ES-I3 (cell line): ENCODE data around the gene CDON.
A peak's percentile ranks its signal among the peaks of the same experiment; 100 is the strongest.

ENCODE experiments used
- H3K36me3 ChIP-seq: 2 replicates; pipeline ENCODE4 v1.6.1; 2013; ENCODE audit warnings: mild to moderate bottlenecking, low read length, control low read depth, moderate library complexity; ENCODE audit not compliant: insufficient read depth
- H3K4me1 ChIP-seq: 2 replicates; pipeline ENCODE4 v1.6.1; 2013; ENCODE audit warnings: mild to moderate bottlenecking, control low read depth, low read length; ENCODE audit not compliant: insufficient read depth
- H3K9ac ChIP-seq: 2 replicates; pipeline ENCODE4 v1.6.1; 2013; ENCODE audit warnings: low read depth, mild to moderate bottlenecking, low read length, moderate library complexity
- H3K9me3 ChIP-seq: 2 replicates; pipeline ENCODE4 v1.6.1; 2013; ENCODE audit warnings: mild to moderate bottlenecking, low read length, moderate library complexity; ENCODE audit not compliant: control insufficient read depth, insufficient read depth

The CDON gene, protein sequence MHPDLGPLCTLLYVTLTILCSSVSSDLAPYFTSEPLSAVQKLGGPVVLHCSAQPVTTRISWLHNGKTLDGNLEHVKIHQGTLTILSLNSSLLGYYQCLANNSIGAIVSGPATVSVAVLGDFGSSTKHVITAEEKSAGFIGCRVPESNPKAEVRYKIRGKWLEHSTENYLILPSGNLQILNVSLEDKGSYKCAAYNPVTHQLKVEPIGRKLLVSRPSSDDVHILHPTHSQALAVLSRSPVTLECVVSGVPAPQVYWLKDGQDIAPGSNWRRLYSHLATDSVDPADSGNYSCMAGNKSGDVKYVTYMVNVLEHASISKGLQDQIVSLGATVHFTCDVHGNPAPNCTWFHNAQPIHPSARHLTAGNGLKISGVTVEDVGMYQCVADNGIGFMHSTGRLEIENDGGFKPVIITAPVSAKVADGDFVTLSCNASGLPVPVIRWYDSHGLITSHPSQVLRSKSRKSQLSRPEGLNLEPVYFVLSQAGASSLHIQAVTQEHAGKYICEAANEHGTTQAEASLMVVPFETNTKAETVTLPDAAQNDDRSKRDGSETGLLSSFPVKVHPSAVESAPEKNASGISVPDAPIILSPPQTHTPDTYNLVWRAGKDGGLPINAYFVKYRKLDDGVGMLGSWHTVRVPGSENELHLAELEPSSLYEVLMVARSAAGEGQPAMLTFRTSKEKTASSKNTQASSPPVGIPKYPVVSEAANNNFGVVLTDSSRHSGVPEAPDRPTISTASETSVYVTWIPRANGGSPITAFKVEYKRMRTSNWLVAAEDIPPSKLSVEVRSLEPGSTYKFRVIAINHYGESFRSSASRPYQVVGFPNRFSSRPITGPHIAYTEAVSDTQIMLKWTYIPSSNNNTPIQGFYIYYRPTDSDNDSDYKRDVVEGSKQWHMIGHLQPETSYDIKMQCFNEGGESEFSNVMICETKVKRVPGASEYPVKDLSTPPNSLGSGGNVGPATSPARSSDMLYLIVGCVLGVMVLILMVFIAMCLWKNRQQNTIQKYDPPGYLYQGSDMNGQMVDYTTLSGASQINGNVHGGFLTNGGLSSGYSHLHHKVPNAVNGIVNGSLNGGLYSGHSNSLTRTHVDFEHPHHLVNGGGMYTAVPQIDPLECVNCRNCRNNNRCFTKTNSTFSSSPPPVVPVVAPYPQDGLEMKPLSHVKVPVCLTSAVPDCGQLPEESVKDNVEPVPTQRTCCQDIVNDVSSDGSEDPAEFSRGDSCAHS (N-terminal part only)

DNA sequence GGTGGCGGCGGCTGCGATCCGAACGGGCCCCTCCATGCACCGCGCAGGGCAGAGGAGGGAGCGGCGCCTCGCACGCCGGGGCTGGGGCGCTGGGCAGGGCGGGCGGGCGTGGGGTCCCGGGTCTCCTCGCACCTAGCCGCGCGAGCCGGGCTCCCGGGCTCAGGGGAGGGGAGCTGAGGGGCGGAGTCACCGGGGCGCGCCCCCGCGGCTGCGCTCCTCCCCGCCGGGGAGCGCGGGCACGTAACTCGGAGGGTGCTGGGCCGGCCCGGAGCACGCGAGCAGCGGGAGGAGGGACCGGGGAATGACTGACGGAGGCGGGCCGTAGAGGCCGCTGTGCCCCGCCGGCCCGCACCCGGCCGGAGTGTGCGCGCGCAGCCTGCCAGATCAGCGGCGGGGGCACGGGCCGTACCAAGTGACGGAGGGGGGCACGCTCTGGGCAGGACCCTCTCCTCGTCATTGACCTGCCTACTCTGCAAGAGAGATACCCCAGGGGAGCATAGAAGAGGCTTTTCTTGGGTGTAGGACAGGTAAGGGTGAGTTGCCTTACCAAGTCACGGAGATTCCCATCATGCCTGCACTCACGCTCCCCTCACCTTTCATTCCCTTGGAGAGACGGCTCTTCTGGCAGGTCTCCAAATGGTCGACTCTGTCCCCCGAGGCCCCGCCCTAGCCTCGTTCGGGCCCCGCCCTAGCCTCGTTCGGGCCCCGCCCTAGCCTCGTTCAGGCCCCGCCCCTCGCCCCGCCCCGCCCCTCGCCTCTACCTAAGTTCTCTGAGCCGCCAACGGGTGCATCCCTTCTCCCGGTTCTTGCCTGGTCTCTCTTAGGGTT lies at the start of gene CDON:
Gene CDON (minus strand): TSS at position 188 of the 828 bp plus-strand sequence. CDS start 39,390 bp downstream, outside the sequence.
- Histone ChIP-seq H3K9me3 (no peaks in the 10 kb centered on the region), H3K9ac (peak within 1 kb of the TSS; percentile 64), H3K4me1 (peaks cover 9% of the 10 kb centered on the region), H3K36me3 (no peaks in the 10 kb centered on the region)

DNA sequence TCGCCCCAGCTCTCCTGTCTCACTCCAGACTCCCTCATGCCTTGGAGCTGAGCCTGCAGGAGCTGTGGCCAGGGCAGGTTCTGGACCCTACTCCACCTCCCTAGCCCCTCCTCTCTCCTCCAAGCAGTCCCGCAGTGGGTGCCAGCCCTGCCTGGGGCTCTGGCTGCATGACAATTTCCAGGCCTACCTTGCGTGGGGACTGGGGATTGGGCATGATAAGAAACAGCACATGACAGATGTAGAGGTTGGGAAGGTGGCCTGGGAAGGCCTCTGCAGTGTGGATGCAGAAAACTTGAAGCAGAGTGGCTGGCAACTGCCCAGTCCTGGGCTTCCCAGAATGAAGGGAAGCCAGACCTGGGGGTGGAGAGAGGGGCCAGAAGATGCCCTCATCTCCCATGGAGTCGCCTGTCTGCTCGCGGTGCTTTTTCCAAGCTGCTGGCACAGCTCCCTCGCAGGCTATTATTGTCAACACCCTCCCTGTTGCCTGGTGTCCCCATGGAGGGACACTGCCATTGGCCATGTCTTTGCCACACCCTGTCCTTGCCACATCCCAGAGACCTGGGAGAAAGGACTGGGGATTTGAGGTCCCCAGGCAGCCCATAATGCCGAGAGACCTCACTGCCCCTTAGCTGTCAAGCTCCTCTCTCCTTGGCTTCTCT lies 48.9 kb upstream of the CDON start:
- no peak overlapping the region for H3K9ac ChIP-seq
- no peaks in the 10 kb centered on the region for H3K9me3 ChIP-seq
- no peaks in the 10 kb centered on the region; the same call in 1 of the 2 replicates for H3K4me1 ChIP-seq
- no peaks in the 10 kb centered on the region for H3K36me3 ChIP-seq

DNA sequence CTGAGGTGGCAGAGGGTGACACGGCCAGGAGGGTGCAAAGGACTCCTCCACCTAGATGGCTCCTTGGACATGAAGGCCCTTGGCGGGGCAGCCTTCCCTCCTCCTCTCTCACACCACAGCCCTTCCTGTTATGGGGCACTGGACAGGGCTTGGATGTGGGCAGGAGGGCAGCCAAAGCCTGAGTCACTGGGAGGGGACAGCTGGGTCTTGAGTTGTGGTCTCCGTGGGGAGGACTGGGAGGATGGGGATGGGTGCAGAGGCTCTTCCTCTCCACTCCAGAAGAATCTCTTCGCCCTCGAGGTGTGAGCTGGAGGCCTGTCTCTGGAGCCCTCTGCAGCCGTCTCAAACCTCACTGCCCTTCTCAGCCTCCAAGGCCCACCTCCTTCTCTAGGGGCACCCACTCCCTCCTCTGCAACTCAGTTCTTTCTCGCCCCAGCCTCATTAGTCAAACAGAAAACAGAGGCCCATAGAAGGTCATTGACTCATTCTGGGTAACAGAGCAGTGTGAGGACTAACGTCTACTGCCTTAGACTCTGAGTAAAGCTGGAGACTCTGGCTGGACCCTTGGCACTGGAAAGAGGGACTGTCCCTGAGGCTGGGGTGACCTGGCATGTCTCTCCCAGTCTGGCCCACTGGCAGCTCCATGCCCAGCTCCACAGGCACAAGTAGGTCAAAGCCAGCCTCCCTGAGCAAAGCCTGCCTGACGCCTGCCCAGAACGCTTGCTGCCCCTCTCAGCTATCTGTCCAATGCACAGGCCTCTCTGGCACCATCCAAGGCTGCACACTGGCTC lies 47.5 kb upstream of the CDON start:
- Histone ChIP-seq H3K9ac (no peak overlapping the region), H3K4me1 (peaks cover 5% of the 10 kb centered on the region), H3K9me3 (no peaks in the 10 kb centered on the region), H3K36me3 (no peaks in the 10 kb centered on the region)

- peaks cover 23% of the 10 kb centered on the region for H3K4me1 ChIP-seq
- H3K36me3 ChIP-seq, result no peaks in the 10 kb centered on the region
- H3K9ac ChIP-seq, result no peak overlapping the region
- H3K9me3 ChIP-seq, result no peaks in the 10 kb centered on the region
Observed at GRCh38 chr11:126106594-126107328, 44.1 kb upstream of the CDON start.

- H3K36me3 ChIP-seq, result no peaks in the 10 kb centered on the region
- H3K9ac ChIP-seq, result no peak overlapping the region
- no peaks in the 10 kb centered on the region for H3K9me3 ChIP-seq
- H3K4me1 ChIP-seq, result peaks cover 26% of the 10 kb centered on the region
Observed at GRCh38 chr11:126105748-126106080, 43.0 kb upstream of the CDON start.

GRCh38 chr11:126105022-126105747 lies 42.5 kb upstream of the CDON start:
- peaks cover 29% of the 10 kb centered on the region for H3K4me1 ChIP-seq
- H3K36me3 ChIP-seq, result no peaks in the 10 kb centered on the region
- no peaks in the 10 kb centered on the region for H3K9me3 ChIP-seq
- H3K9ac ChIP-seq, result no peak overlapping the region

- Histone ChIP-seq H3K36me3 (no peaks in the 10 kb centered on the region), H3K9ac (no peak overlapping the region), H3K4me1 (peaks cover 29% of the 10 kb centered on the region), H3K9me3 (no peaks in the 10 kb centered on the region)
Observed at GRCh38 chr11:126104420-126104819, 41.8 kb upstream of the CDON start.

- Histone ChIP-seq H3K9me3 (no peaks in the 10 kb centered on the region), H3K36me3 (no peaks in the 10 kb centered on the region), H3K9ac (no peak overlapping the region), H3K4me1 (peaks cover 29% of the 10 kb centered on the region)
Observed at GRCh38 chr11:126103150-126103549, 40.5 kb upstream of the CDON start.

DNA sequence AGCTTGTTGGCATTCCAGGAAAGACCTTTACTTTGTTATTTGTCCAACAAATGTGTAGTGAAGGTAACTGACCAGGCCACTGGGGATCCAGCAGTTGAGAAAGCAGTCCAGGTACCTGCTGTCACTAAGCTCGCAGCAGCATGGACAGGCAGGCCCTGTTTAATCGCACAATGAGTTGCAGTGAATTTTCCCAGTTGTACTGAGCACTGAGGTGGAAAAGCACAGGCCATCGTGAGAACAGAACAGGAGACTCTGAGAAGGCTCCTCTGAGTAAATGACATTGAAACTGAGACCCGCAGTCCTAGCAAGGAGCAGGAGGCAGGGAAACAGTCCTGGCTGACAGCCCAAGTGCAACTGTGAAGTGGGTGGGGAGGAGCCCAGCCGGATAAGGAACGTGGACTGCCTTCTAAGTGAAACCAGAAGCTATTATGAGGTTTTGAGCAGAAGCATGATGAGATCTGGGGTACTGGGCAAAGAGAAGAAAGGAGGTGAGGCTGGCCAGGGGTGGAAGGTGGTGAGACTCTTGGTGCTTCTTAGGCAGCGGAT lies 39.8 kb upstream of the CDON start:
- Histone ChIP-seq H3K36me3 (no peaks in the 10 kb centered on the region), H3K4me1 (peaks cover 29% of the 10 kb centered on the region), H3K9ac (no peak overlapping the region), H3K9me3 (no peaks in the 10 kb centered on the region)

DNA sequence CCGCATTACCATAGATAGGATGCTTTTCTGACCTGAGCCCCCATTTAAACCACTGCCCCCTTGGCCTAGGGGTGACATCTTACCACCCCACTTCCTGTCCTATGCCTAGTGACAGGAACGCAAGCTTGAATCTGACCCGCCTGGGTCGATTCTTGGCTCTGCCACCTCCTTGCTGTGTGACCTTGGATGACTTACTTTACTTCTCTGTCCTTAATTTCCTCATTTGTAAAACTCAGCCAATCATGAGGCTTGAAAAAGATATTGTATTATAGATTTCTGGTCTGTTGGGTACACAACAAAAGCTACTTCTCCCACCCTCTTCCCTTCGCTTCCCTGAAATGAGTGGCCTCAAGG lies 39.2 kb upstream of the CDON start:
- Histone ChIP-seq H3K9ac (no peak overlapping the region), H3K9me3 (no peaks in the 10 kb centered on the region), H3K4me1 (peaks cover 29% of the 10 kb centered on the region), H3K36me3 (no peaks in the 10 kb centered on the region)

DNA sequence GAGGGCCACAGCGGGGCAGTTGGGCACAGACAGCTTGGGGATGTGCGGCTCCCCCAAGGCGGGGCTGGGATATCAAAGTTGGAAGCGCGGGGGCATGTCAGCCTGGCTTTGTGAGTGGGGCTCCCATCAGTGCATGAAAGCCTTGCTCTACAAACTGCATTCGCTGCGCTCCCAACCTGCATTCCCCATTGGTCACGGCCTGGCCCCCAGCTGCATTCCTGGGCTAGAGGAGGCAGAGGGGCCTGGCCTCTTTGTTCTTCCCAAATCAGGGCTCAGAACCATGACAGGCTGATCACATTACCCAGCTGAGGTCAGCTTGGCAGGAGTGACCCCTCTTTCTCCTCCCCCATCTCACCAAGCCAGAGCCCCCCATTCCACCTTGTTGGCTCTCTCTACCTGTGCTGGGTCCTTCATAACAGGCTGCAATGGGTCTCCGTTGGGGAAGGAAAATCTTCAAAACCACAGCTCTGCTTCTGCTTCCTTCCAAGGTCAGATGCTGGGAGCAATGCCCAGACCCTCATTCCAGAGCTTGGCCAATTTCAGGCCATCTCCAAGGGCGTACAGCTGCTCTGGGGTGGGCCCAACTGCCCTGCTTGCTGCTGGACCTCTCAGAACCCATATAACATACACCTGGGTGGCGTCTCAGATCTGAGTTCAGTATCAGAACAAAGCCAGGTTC lies 38.7 kb upstream of the CDON start:
- Histone ChIP-seq H3K36me3 (no peaks in the 10 kb centered on the region), H3K4me1 (peaks cover 29% of the 10 kb centered on the region), H3K9ac (no peak overlapping the region), H3K9me3 (no peaks in the 10 kb centered on the region)
